BLaER1 treated with 17β-estradiol and CSF1 and Interleukin-3, amounts not matched to agents 10 nM and 100 nM (cell line): ENCODE data around the gene C2CD3.

Experiments used
- H3K27ac ChIP-seq, 11 experiments: shearing (Covaris generic); formaldehyde crosslinking; 2 replicates each; pipeline ENCODE4 v1.8.1; 2022
- H3K27me3 ChIP-seq, 11 experiments: shearing (Covaris generic); formaldehyde crosslinking; 2 replicates each; pipeline ENCODE4 v1.8.1; 2022
- H3K36me3 ChIP-seq, 11 experiments: shearing (Covaris generic); formaldehyde crosslinking; 2 replicates each; pipeline ENCODE4 v1.8.1; 2022
- H3K4me1 ChIP-seq, 10 experiments: shearing (Covaris generic); formaldehyde crosslinking; 2 replicates each; pipeline ENCODE4 v1.8.1; 2022
- H3K4me2 ChIP-seq, 11 experiments: shearing (Covaris generic); formaldehyde crosslinking; 2 replicates each; pipeline ENCODE4 v1.8.1; 2022
- H3K4me3 ChIP-seq, 10 experiments: shearing (Covaris generic); formaldehyde crosslinking; 2 replicates each; pipeline ENCODE4 v1.8.1; 2022
- H3K9ac ChIP-seq, 11 experiments: shearing (Covaris generic); formaldehyde crosslinking; 2 replicates each; pipeline ENCODE4 v1.8.1; 2022
- H3K9me3 ChIP-seq, 11 experiments: shearing (Covaris generic); formaldehyde crosslinking; replicated peaks in 1 of 11; 2 replicates each; pipeline ENCODE4 v1.8.1; 2022
- H4K20me1 ChIP-seq, 11 experiments: shearing (Covaris generic); formaldehyde crosslinking; 2 replicates each; pipeline ENCODE4 v1.8.1; 2022
- Cebpa-rat ChIP-seq, 11 experiments: shearing (Covaris generic); IDR thresholded peaks; 2 replicates each; pipeline ENCODE4 v1.8.1; 2022

The C2CD3 gene

DNA sequence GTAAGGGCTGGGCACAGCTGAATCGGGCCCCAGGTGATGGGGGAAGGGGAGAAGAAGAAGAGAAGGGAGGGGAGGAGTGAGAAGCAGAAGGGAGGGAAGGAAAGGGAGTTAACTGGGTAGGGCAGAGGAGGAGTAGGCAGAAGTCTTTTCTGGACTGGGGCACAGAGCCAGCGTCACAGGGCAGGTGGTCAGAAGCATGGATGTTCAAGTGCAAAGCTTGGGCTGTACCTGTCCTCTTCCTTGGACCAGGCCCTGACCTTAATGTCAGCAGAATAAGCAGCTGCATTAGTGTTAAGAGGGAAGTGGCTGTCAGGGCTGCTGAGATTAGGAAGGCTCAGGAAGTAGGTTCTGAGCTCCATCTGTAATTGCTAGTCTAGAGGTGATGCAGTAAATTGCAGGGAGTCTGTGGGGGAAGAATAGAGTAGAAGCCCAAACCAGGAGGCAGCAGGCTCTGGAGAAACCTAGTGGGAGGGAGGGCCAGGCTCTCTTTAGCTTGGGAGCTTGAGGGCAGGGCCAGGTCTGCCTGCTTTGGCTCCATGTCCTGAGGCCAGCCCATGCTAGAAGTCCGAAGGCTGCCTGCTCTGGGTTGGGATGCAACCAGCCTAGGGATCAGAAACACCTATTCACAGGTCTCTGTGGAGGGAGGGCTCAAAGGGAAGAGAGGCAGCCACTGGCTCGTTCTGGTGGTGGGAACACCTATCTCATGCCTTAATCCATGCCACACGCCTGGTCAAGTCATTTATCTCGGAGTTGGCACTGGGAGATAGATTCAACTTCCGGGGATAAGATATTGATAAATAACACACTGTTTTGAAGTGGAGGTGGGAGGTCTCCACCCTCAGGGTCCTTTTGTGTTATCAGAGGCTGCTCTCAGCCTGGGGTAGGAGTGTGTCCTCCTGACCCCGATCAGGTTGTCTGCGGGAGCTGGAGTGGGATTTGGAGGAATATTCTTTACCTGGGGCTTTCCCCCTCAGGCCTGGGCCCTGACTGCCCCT, 160.2 kb downstream of the C2CD3 start:
- H3K4me1 ChIP-seq = peaks cover 70 to 77% (median 73%) of the 10 kb centered on the region in 10 experiments
- no peak overlapping the region for H3K4me3 ChIP-seq
- no peaks in the 10 kb centered on the region for H3K9me3 ChIP-seq
- H3K36me3 ChIP-seq = peaks cover 0 to 31% (median 17%) of the 10 kb centered on the region in 11 experiments; a peak in 18 of 22 replicates
- TF ChIP-seq Cebpa-rat (IDR thresholded peaks at IDR 0.05) = no peak
- H3K4me2 ChIP-seq = peak overlapping the region; percentile 47 to 79 (median 67)
- no peaks in the 10 kb centered on the region for H4K20me1 ChIP-seq
- peak overlapping the region in 7 of 11 experiments; percentile 2 to 59 (median 40); a peak in 5 of 22 replicates for H3K9ac ChIP-seq
- peak overlapping the region; percentile 39 to 77 (median 61); a peak in 21 of 22 replicates for H3K27ac ChIP-seq
- no peaks in the 10 kb centered on the region for H3K27me3 ChIP-seq

DNA sequence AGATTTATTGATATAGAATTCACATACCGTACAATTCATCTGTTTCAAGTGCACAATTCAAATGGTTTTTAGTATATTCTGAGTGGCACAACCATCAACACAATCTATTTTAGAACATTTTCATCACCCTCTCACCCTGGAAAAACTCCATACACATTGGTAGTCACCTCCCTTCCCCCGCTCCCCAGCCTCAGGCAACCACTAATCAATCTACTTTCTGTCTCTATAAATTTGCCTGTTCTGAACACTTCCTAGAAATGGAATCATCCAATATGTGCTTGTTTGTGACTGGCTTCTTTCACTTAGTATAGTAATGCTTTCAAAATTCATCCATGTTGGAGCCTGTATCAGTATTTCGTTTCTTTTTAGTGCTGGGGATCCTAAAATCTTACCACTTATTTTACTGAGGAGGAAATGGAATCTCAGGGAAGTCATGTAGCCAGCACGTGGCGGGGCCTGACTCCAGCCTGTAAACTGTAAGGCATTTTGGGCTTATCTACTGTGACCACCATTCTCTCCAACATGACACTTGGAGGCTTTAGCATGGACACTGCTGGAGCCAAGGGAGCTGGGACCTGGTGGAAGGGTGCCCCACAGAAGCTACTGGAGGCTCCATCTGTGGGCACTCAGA, 161.0 kb downstream of the C2CD3 start:
- H3K27ac ChIP-seq = peak overlapping the region in 5 of 11 experiments; percentile 6 to 67 (median 51); a peak in 7 of 22 replicates
- peak overlapping the region; percentile 47 to 79 (median 67); a peak in 15 of 22 replicates for H3K4me2 ChIP-seq

DNA sequence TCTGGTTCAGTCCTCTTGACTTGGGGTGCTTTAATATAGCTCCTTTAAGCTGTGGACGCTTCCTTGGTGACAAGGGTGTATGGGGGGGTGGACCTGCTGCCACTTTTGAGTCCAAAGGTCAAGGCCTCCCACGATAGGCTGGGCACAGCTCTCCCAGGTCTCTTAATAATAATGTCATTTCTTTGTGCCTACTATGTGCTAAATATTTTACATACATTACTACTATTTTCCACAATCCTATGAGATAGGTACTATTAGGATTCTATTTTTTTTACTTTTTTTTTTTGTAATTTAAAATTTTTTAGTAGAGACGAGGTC, 161.6 kb downstream of the C2CD3 start:
- TF ChIP-seq Cebpa-rat (IDR thresholded peaks at IDR 0.05) = no peak
- Histone ChIP-seq H3K27ac (peak overlapping the region in 1 of 11 experiments; percentile 20; a peak in 2 of 22 replicates), H3K4me1 (peaks cover 56 to 66% (median 60%) of the 10 kb centered on the region in 10 experiments), H3K9ac (no peak overlapping the region), H3K9me3 (no peaks in the 10 kb centered on the region), H4K20me1 (no peaks in the 10 kb centered on the region), H3K36me3 (peaks cover 0 to 29% (median 17%) of the 10 kb centered on the region in 11 experiments; a peak in 17 of 22 replicates), H3K27me3 (no peaks in the 10 kb centered on the region), H3K4me2 (peak overlapping the region; percentile 43 to 69 (median 59)), H3K4me3 (no peak overlapping the region)

More for the DNA sequence above, 161.0 kb downstream of the C2CD3 start:
- H3K27me3 ChIP-seq = no peaks in the 10 kb centered on the region
- H4K20me1 ChIP-seq = no peaks in the 10 kb centered on the region
- TF ChIP-seq Cebpa-rat (IDR thresholded peaks at IDR 0.05) = no peak
- peaks cover 0 to 30% (median 17%) of the 10 kb centered on the region in 11 experiments; a peak in 17 of 22 replicates for H3K36me3 ChIP-seq
- H3K4me3 ChIP-seq = no peak overlapping the region
- H3K9me3 ChIP-seq = no peaks in the 10 kb centered on the region
- peaks cover 62 to 72% (median 66%) of the 10 kb centered on the region in 10 experiments for H3K4me1 ChIP-seq
- no peak overlapping the region for H3K9ac ChIP-seq

DNA sequence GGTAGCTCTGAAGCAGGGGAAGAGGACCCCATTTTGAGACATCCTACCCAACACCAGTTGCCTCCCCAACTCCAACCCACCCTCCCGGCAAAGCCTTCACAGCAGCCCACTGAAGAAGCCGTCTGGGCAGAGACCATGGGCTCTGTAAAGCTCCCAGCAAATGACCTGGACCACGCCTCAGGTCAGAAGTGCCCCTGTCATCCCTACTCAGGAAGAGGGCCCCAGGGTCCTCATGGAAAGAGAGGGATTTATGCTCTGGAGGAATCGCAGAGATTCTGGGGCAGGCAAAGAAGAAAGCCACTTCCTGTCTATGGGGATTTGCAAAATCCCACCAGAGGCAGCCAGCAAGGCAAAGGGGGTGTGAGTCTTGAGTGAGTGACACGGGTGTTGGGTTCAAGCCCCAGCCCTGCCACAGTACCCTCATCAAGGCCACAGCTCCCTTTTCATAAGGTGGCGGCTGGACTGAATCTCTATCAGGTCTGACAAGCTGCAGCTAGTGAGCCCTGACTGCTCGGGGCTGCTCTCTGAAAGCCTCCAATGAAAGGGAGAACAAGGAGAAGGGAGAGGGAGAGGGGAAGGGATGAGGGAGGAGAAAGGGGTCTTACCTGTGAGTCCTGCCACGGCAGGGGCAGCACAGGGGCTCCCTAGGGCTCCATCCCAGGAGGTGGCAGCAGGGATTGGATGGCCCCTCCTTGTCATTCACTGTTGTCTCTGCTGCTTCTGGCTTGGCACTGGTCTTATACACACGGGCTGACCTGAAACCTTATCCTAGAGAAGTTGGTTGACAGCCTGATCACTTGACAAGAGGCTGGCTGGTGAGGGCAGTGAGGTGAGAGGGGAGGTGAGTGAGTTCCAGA, 162.2 kb downstream of the C2CD3 start, which contains the start of gene UCP3:
Gene UCP3 (minus strand): TSS at position 713 of the 857 bp plus-strand sequence. CDS start 2,043 bp downstream, outside the sequence.
- no peaks in the 10 kb centered on the region for H3K27me3 ChIP-seq
- H3K9ac ChIP-seq = peak within 1 kb of the TSS in 4 of 11 experiments; percentile 3 to 48 (median 10); a peak in 6 of 22 replicates
- H3K4me3 ChIP-seq = no peak within 1 kb of the TSS
- H3K27ac ChIP-seq = peak within 1 kb of the TSS in 9 of 11 experiments; percentile 6 to 67 (median 23); a peak in 9 of 22 replicates
- peak within 1 kb of the TSS; percentile 57 to 79 (median 66) for H3K4me2 ChIP-seq
- no peaks in the 10 kb centered on the region for H3K9me3 ChIP-seq
- TF ChIP-seq Cebpa-rat (IDR thresholded peaks at IDR 0.05) = no peak
- no peaks in the 10 kb centered on the region for H4K20me1 ChIP-seq
- peaks cover 51 to 60% (median 55%) of the 10 kb centered on the region in 10 experiments for H3K4me1 ChIP-seq
- peaks cover 5 to 29% (median 20%) of the 10 kb centered on the region in 11 experiments; a peak in 19 of 22 replicates for H3K36me3 ChIP-seq

DNA sequence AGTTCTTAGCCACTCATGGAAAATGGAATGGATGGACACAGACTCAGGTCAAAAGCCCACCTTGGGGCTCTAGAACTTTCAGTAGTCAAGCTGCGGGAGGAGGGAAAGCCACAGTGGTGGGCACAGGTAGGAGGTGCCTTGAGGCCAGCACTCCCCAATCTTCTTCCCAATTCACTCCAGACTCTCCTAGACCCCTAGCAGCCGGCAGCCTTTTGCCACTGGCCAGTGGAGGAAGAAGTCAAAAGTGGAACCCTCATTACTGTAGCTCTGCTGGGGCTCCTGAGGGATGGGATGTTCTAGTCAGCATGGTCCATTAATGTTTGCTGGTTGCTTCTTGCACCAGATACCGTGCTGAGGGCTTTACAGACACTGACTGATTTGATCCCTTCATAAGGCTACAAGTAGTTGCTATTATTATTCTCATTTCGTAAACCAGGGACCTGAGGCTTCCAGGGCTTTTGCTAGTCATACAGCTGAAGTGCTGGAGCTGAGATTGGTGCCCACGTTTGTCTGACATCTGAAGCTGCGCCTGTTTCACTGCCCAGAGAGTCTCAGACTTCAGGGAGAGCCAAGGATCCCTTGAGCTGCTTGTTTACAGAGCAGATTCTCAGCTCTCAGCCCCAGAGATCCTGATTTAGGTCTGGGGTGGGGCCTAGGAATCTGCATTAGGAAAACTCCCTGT, 163.0 kb downstream of the C2CD3 start:
- Histone ChIP-seq H3K9ac (peak overlapping the region in 1 of 11 experiments; percentile 48; a peak in 1 of 22 replicates), H3K4me1 (peaks cover 46 to 54% (median 49%) of the 10 kb centered on the region in 10 experiments), H3K4me3 (no peak overlapping the region), H3K36me3 (peaks cover 0 to 29% (median 18%) of the 10 kb centered on the region in 11 experiments; a peak in 15 of 22 replicates), H3K27ac (peak overlapping the region in 4 of 11 experiments; percentile 6 to 32 (median 16); a peak in 5 of 22 replicates), H4K20me1 (no peaks in the 10 kb centered on the region), H3K4me2 (peak overlapping the region; percentile 43 to 69 (median 59); a peak in 17 of 22 replicates), H3K9me3 (no peaks in the 10 kb centered on the region), H3K27me3 (no peaks in the 10 kb centered on the region)
- no peak for TF ChIP-seq Cebpa-rat (IDR thresholded peaks at IDR 0.05)

DNA sequence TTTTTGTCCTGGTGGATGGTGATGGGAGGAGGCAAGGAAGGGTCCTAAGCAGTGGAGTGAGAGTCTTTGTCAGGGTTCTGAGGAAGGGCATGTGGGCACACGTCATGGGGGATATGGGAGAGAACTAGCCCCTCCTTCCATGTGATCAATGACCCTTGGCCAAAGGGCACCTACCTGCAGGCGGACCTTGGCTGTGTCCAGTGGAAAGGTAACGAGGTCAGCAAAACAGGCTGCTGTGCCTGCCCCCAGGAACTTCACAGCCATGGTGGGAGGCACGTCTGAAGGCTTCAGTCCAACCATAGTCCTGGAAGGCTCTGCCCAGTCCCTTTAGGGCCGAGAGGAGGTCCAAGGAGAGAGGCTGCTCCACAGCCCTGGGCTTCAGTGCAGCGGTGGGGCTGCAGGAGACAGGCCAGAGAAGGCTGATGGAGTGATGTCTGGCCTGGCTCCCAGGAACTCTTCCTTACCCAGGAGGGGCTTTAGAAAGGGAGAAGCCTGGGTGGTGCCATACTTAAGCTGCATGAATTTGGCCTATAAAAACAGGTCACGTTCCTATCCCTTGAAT, 164.0 kb downstream of the C2CD3 start:
- H3K36me3 ChIP-seq = peaks cover 0 to 29% (median 14%) of the 10 kb centered on the region in 11 experiments; a peak in 11 of 22 replicates
- no peak overlapping the region for H3K4me3 ChIP-seq
- no peak overlapping the region for H3K9ac ChIP-seq
- no peak overlapping the region for H3K27ac ChIP-seq
- no peaks in the 10 kb centered on the region for H3K9me3 ChIP-seq
- no peaks in the 10 kb centered on the region for H3K27me3 ChIP-seq
- H3K4me1 ChIP-seq = peaks cover 35 to 44% (median 39%) of the 10 kb centered on the region in 10 experiments
- TF ChIP-seq Cebpa-rat (IDR thresholded peaks at IDR 0.05) = no peak
- no peak overlapping the region for H3K4me2 ChIP-seq
- H4K20me1 ChIP-seq = peaks cover 0 to 3% (median 0%) of the 10 kb centered on the region in 11 experiments; a peak in 1 of 22 replicates

DNA sequence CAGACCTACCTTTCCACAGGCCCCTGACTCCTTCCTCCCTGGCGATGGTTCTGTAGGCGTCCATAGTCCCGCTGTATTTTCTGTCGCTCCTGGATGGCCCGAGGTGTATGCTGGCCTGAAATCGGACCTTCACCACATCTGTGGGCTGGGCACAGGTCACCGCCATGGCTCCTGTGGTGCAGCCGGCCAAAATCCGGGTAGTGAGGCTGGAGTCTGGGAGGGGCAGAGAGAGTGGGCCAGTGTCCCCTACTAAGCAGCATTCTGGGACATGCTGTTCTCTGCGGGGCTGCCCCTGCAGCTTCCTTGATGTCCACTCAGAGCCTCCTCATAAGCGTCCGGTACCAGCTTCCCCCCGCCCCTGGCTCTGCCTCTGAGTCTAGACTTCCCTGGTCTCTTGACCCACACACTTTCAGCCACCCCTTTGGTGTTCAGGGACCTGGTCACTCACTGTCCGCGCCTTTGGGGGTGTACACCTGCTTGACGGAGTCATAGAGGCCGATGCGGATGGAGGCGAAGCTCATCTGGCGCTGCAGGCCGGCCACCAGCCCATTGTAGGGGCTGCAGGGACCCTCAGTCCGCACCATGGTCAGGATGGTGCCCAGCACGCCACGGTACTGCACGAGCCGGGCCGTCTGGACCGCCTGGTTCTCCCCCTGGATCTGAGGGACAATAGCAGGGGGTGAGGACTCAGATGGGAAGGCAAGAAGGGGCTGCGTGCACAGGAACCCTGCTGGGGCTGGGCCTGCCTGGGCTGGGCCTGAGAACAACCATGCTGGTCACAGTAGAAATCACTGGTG, 164.9 kb downstream of the C2CD3 start:
- TF ChIP-seq Cebpa-rat (IDR thresholded peaks at IDR 0.05) = no peak
- peaks cover 0 to 3% (median 0%) of the 10 kb centered on the region in 11 experiments; a peak in 1 of 22 replicates for H4K20me1 ChIP-seq
- H3K4me3 ChIP-seq = no peak overlapping the region
- H3K27me3 ChIP-seq = no peaks in the 10 kb centered on the region
- H3K9ac ChIP-seq = no peak overlapping the region
- H3K4me2 ChIP-seq = no peak overlapping the region
- peaks cover under 1 to 34% (median 18%) of the 10 kb centered on the region in 11 experiments; a peak in 13 of 22 replicates for H3K36me3 ChIP-seq
- H3K27ac ChIP-seq = no peak overlapping the region; a peak in 1 of 22 replicates
- H3K9me3 ChIP-seq = no peaks in the 10 kb centered on the region
- peaks cover 26 to 35% (median 30%) of the 10 kb centered on the region in 10 experiments for H3K4me1 ChIP-seq
